Measurements from ENCODE around the gene SSC5D. TPM values are rescaled to one million over a fixed set of nuclear protein-coding genes. Genes with fewer than 3 reads are reported as not detected.

The SSC5D gene
- total RNA-seq, 1 experiment from 2014 or later, result 1.5 TPM

DNA sequence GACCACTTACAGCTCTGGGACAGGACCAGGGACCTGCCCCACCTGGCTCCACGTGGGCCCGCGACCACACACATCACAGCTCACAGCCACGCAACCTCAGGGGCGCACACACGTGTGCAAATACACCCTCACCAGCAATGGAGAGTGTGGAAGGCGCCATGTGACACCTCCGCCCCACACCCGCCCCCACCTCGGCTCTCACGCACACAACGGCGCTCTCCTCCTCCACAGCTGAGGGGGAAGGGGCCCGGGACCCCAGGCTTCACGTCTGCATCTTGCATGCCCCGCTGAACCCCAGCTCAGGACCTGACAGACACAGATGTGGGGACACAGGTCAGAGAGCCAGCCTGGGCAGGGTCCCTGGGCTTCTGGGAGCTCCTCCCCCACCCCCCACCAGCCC lies 38.8 kb upstream of the SSC5D start:
- Histone ChIP-seq H3K27ac (ENCODE audit: low read depth, low read length) (no peak overlapping the region), H3K27me3 (ENCODE audit: insufficient read depth, low read length) (peaks cover 8% of the 10 kb centered on the region; the same call in 1 of the 2 replicates), H2AFZ (ENCODE audit: low read depth, low read length, poor library complexity, severe bottlenecking) (no peak overlapping the region), H3K4me1 (ENCODE audit: control insufficient read depth in 1 of 2, insufficient read depth in 2 of 2, low read length in 2 of 2) (peaks cover 0 to 5% of the 10 kb centered on the region in 2 experiments; a peak in 2 of 4 replicates), H3K4me3 (replicated peaks in 1 of 2; ENCODE audit: low read depth in 1 of 2, low read length in 2 of 2) (no peak overlapping the region), H3K79me2 (ENCODE audit: insufficient read depth, low read length) (no peaks in the 10 kb centered on the region), H3K9me2 (ENCODE audit: insufficient read depth) (no peaks in the 10 kb centered on the region), H3K9me3 (ENCODE audit: control insufficient read depth in 1 of 2, insufficient read depth in 1 of 2, low read depth in 1 of 2, low read length in 2 of 2) (no peaks in the 10 kb centered on the region), H3K9ac (ENCODE audit: low read length) (no peak overlapping the region), H3K4me2 (ENCODE audit: low read length) (no peak overlapping the region), H4K20me1 (ENCODE audit: insufficient read depth) (no peaks in the 10 kb centered on the region), H3K36me3 (ENCODE audit: control insufficient read depth in 1 of 2, insufficient read depth in 2 of 2, low read length in 2 of 2) (no peaks in the 10 kb centered on the region)
- ChIA-PET POLR2A (no interaction called here), CTCF (no interaction called here), RAD21 (ENCODE audit: low non-redundant PET in 1 of 2, low total read pairs in 2 of 2, uncharacterized antibody in 2 of 2, unreplicated experiment in 2 of 2) (no interaction called here)
- TF ChIP-seq, protein P1, sequence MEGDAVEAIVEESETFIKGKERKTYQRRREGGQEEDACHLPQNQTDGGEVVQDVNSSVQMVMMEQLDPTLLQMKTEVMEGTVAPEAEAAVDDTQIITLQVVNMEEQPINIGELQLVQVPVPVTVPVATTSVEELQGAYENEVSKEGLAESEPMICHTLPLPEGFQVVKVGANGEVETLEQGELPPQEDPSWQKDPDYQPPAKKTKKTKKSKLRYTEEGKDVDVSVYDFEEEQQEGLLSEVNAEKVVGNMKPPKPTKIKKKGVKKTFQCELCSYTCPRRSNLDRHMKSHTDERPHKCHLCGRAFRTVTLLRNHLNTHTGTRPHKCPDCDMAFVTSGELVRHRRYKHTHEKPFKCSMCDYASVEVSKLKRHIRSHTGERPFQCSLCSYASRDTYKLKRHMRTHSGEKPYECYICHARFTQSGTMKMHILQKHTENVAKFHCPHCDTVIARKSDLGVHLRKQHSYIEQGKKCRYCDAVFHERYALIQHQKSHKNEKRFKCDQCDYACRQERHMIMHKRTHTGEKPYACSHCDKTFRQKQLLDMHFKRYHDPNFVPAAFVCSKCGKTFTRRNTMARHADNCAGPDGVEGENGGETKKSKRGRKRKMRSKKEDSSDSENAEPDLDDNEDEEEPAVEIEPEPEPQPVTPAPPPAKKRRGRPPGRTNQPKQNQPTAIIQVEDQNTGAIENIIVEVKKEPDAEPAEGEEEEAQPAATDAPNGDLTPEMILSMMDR (IDR thresholded peaks at IDR 0.05 in 2 of 3, conservative IDR thresholded peaks at IDR 0.05 in 1 of 3; ENCODE audit: borderline replicate concordance in 1 of 3, insufficient read depth in 1 of 3, low read depth in 2 of 3, low read length in 2 of 3), result no peak
- TF ChIP-seq YY1 (IDR thresholded peaks at IDR 0.05; ENCODE audit: extremely low read depth, insufficient replicate concordance, low read depth, low read length), result no peak
- TF ChIP-seq POLR2AphosphoS5 (IDR thresholded peaks at IDR 0.05; ENCODE audit: low read depth, low read length), result no peak
- DNase-seq (ENCODE audit: low read depth, low spot score), result no peak
- no peak for ATAC-seq
- intact Hi-C loops (cut with micrococcal nuclease), result loop anchor here (10.0 kb wide), 1 partner anchor 235 kb away; no protein-coding TSS in a partner anchor
- BruUV-seq (replicated peaks), result no TSS peak

DNA sequence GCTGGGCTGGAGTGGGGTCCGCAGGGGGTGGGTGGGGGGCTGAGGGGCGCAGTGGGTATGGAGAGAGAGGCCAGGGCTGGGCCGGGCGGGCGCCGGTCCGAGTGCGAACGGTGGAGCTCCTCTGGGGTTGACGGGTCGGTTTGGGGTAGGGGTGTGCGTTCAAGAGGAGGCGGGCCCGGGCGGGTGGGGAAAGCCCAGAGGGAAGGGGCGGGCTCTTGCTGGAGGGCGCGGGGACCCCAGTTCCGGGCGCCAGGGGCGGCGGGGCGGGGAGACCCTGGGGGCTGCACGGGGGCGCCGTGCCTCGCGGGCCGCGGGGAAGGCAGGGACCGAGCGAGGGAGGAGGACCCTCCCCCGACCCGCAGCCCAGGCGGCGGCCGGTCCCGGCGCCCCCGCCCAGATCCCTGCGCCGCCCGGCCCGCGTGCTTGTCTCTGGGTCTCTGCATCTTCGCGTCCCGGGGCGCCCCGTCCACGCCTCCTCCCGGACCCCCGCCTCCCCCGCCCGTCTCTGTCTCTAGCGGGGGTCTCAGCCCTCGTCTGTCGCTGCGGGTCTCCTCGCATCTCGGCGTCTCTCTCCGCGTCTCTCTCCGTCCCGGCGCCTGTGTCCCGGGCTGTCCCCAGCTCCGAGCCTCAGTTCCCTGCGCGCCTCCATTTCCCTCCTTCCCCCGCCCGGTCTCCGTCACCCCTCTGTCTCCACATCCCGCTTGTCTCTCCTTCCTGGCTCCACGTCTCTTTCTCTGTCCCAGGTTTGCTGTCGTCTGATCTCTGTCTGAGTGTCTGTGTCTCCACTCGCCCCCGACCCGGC lies 36.9 kb upstream of the SSC5D start:
- Histone ChIP-seq H4K20me1 (ENCODE audit: insufficient read depth) (no peaks in the 10 kb centered on the region), H2AFZ (ENCODE audit: low read depth, low read length, poor library complexity, severe bottlenecking) (no peak overlapping the region), H3K36me3 (ENCODE audit: control insufficient read depth in 1 of 2, insufficient read depth in 2 of 2, low read length in 2 of 2) (no peaks in the 10 kb centered on the region; a peak in 1 of 4 replicates), H3K4me2 (ENCODE audit: low read length) (no peak overlapping the region), H3K4me3 (replicated peaks in 1 of 2; ENCODE audit: low read depth in 1 of 2, low read length in 2 of 2) (no peak overlapping the region), H3K79me2 (ENCODE audit: insufficient read depth, low read length) (no peaks in the 10 kb centered on the region), H3K27ac (ENCODE audit: low read depth, low read length) (no peak overlapping the region), H3K4me1 (ENCODE audit: control insufficient read depth in 1 of 2, insufficient read depth in 2 of 2, low read length in 2 of 2) (peaks cover 0 to 5% of the 10 kb centered on the region in 2 experiments; a peak in 2 of 4 replicates), H3K9me2 (ENCODE audit: insufficient read depth) (no peaks in the 10 kb centered on the region), H3K27me3 (ENCODE audit: insufficient read depth, low read length) (no peaks in the 10 kb centered on the region), H3K9me3 (ENCODE audit: control insufficient read depth in 1 of 2, insufficient read depth in 1 of 2, low read depth in 1 of 2, low read length in 2 of 2) (no peaks in the 10 kb centered on the region), H3K9ac (ENCODE audit: low read length) (no peak overlapping the region)
- no peak for DNase-seq (ENCODE audit: low read depth, low spot score)
- RAD21 ChIA-PET (ENCODE audit: low non-redundant PET in 1 of 2, low total read pairs in 2 of 2, uncharacterized antibody in 2 of 2, unreplicated experiment in 2 of 2), result no interaction called here
- POLR2A ChIA-PET, result no interaction called here
- intact Hi-C loops (cut with micrococcal nuclease), result no loop called here
- BruUV-seq (replicated peaks), result no TSS peak
- CTCF ChIA-PET, result no interaction called here
- ATAC-seq, result no peak
- TF ChIP-seq ZFX (IDR thresholded peaks at IDR 0.05) (no peak), FOSL1 (IDR thresholded peaks at IDR 0.05; ENCODE audit: low read depth) (no peak), CBX3 (IDR thresholded peaks at IDR 0.05; ENCODE audit: low read depth) (no peak), SP1 (IDR thresholded peaks at IDR 0.05; ENCODE audit: low read depth) (no peak), TCF7L2 (IDR thresholded peaks at IDR 0.05; ENCODE audit: borderline replicate concordance, extremely low read depth, insufficient read depth, insufficient read length) (no peak), POLR2AphosphoS5 (IDR thresholded peaks at IDR 0.05; ENCODE audit: low read depth, low read length) (no peak), EGR1 (IDR thresholded peaks at IDR 0.05; ENCODE audit: low read depth) (no peak)
- TF ChIP-seq, protein P2, sequence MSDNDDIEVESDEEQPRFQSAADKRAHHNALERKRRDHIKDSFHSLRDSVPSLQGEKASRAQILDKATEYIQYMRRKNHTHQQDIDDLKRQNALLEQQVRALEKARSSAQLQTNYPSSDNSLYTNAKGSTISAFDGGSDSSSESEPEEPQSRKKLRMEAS (IDR thresholded peaks at IDR 0.05), result no peak
